ENCODE data around the gene TTC39C. TPM values are rescaled to one million over a fixed set of nuclear protein-coding genes. Genes with fewer than 3 reads are reported as not detected.

The TTC39C gene
- total and polyA plus RNA-seq, 2 donors (not counting 3 experiments of a cell fraction or from before 2014, with no cell fraction given) = 0.61 to 6.2 TPM

GRCh38 chr18:24054130-24054529 is 39.6 kb downstream of the TTC39C start:
- H3K36me3 ChIP-seq (ENCODE audit: control insufficient read depth in 2 of 2, extremely low read depth in 1 of 2, insufficient read depth in 2 of 2, low read length in 2 of 2) = no peaks in the 10 kb centered on the region
- H3K79me2 ChIP-seq (ENCODE audit: control insufficient read depth, insufficient read depth, low read length) = no peaks in the 10 kb centered on the region
- H3K9me3 ChIP-seq (replicated peaks; ENCODE audit: control insufficient read depth, insufficient read depth, low read length) = no peaks in the 10 kb centered on the region
- H4K20me1 ChIP-seq (replicated peaks; ENCODE audit: control insufficient read depth, extremely low read depth, insufficient read depth, low read length) = no peaks in the 10 kb centered on the region
- H3K4me3 ChIP-seq (replicated peaks in 1 of 3; ENCODE audit: insufficient read depth in 1 of 3, low read depth in 1 of 3, low read length in 3 of 3) = no peak overlapping the region
- no peak overlapping the region for H2AFZ ChIP-seq (ENCODE audit: low read depth, low read length)
- intact Hi-C loops (cut with micrococcal nuclease) (no loop called here), dilution Hi-C loops (cut with MboI; ENCODE audit: extremely low pct_ligation_motif_present, low sequenced_read_pairs) (no loop called here)
- H3K27me3 ChIP-seq (ENCODE audit: control insufficient read depth in 2 of 2, insufficient read depth in 2 of 2, low read length in 2 of 2) = no peaks in the 10 kb centered on the region
- DNase-seq (ENCODE audit: low read depth, low spot score) (no peak), FAIRE-seq (no peak)
- H3K9ac ChIP-seq (replicated peaks; ENCODE audit: extremely low read depth, insufficient read depth, low read length) = no peak overlapping the region
- no peak overlapping the region for H3K27ac ChIP-seq (ENCODE audit: insufficient read depth, low read depth, low read length)
- ChIA-PET POLR2A (no interaction called here), CTCF (no interaction called here)
- no TSS peak for BruUV-seq (replicated peaks)
- H3K4me2 ChIP-seq (ENCODE audit: insufficient read depth, low read length) = no peak overlapping the region
- no peak for TF ChIP-seq POLR2AphosphoS5 (IDR thresholded peaks at IDR 0.05; ENCODE audit: insufficient read depth, low read depth, low read length)
- no peak for TF ChIP-seq FOS (IDR thresholded peaks at IDR 0.05; ENCODE audit: borderline replicate concordance, insufficient read depth, low read length)
- TF ChIP-seq GATA2 (IDR thresholded peaks at IDR 0.05; ENCODE audit: insufficient read depth, insufficient read length, low read depth, low read length) = no peak
- TF ChIP-seq MYC (IDR thresholded peaks at IDR 0.05; ENCODE audit: low read depth, low read length) = no peak
- TF ChIP-seq JUN (IDR thresholded peaks at IDR 0.05; ENCODE audit: borderline replicate concordance, insufficient read depth, insufficient read length, low read depth) = no peak
- TF ChIP-seq, protein P1, sequence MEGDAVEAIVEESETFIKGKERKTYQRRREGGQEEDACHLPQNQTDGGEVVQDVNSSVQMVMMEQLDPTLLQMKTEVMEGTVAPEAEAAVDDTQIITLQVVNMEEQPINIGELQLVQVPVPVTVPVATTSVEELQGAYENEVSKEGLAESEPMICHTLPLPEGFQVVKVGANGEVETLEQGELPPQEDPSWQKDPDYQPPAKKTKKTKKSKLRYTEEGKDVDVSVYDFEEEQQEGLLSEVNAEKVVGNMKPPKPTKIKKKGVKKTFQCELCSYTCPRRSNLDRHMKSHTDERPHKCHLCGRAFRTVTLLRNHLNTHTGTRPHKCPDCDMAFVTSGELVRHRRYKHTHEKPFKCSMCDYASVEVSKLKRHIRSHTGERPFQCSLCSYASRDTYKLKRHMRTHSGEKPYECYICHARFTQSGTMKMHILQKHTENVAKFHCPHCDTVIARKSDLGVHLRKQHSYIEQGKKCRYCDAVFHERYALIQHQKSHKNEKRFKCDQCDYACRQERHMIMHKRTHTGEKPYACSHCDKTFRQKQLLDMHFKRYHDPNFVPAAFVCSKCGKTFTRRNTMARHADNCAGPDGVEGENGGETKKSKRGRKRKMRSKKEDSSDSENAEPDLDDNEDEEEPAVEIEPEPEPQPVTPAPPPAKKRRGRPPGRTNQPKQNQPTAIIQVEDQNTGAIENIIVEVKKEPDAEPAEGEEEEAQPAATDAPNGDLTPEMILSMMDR (IDR thresholded peaks at IDR 0.05; ENCODE audit: extremely low read depth in 1 of 2, insufficient read depth in 1 of 2, low read depth in 1 of 2, low read length in 2 of 2) = no peak
- no peaks in the 10 kb centered on the region for H3K4me1 ChIP-seq (ENCODE audit: control insufficient read depth, extremely low read depth, insufficient read depth, low read length)
- no peaks in the 10 kb centered on the region for H3K9me1 ChIP-seq (replicated peaks; ENCODE audit: control insufficient read depth, extremely low read depth, insufficient read depth, low read length)
